Skin epidermis (tissue), 12 donors: ENCODE results near the gene EIF3C.
A peak's percentile ranks its signal among the peaks of the same experiment; 100 is the strongest.
"Not testable (repeated sequence)": the region's sequence is repeated elsewhere in the genome, so short reads cannot be mapped to it uniquely, and the experiment has no call there.

ENCODE experiments used
- H3K27ac ChIP-seq, 21 experiments: fragments of 200-600 bp; sonication (generic) in 11 of 21; one replicate each; pipeline ENCODE4 v1.5.0; 2020; ENCODE audit warnings: mild to moderate bottlenecking in 3 of 21, inconsistent platforms in 2 of 21, moderate library complexity in 2 of 21
- H3K4me3 ChIP-seq, 7 experiments: fragments of 200-600 bp; sonication (generic) in 2 of 7; one replicate each; pipeline ENCODE4 v1.5.0; 2020; ENCODE audit warnings: inconsistent platforms in 2 of 7, mild to moderate bottlenecking in 2 of 7, moderate library complexity in 1 of 7

EIF3C gene

DNA sequence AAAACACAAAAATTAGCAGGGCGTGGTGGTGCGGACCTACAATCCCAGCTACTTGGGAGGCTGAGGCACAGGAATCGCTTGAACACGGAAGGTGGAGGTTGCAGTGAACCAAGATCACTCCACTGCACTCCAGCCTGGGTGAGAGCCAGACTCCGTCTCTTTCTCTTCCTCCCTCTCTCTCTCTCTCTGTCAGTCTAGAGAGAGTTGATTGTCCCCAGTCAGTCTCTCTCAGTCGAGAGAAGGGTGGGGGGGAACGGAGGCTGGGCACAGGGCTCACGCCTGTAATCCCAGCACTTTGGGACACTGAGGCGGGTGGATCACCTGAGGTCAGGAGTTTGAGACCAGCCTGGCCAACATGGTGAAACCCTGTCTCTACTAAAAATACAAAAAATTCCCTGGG is 30.0 kb downstream of the EIF3C start:
- H3K4me3 ChIP-seq, H3K27ac ChIP-seq: not testable (repeated sequence)

DNA sequence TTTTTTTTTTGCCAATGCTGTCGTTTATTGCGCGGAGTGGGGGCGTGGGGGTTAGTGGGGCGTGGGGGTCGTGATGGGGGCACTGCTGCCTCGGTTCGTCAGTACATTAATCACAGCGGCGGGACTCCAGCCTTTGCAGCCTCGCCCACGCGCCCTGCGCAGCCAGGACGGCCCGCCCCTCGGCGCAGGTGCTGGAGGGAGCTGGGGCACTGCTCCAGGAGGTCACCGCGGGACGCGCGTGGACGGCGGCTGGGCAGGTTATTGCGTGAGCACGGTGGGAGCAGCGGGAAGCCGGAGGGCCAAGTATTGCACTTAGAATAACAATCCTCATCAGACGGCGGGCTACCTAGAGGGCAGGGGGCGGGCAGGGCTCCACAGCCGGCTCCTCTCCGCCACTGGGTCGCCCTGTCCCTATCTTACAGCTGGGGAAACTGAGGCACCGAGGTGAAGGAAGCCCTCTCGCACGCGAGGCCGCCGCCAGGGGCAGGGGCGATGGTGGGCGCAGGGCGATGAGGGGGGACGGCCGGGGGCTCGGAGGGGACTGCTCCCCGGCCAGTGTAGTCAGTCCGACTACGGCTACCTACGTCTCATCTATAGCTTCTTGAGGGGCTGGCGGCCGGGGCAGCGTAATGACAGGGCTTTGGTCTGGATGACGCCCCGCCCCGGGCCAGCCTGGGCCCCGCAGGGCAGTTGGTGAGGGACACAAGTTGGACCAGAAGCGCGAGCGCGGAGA is 35.5 kb downstream of the EIF3C start:
- H3K27ac ChIP-seq, H3K4me3 ChIP-seq: not testable (repeated sequence)

DNA sequence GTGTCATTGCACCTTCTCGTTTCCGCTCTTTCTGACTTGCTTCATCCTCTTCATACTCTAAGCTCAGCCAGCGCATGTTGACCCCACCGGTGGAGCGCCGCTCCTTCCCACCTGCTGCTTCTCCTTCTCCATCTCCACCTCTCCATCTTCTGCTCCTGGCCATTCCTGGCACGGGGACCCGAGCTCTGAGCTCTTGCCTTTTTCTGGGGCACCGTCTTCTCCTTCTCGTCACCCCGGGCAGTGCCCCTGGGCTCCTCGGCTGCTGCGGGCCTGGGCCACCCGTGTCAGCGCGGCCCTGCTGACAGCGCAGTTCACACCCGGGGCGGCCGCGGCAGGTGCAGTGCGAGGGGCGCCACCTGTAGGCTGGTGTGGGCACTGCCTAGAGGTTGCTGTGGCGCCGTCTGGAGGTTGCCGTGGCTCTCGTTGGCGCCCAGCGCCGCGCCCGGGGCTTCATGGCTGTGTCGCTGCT is 38.8 kb downstream of the EIF3C start:
- H3K27ac ChIP-seq = not testable (repeated sequence)
- peak overlapping the region in 1 of 7 experiments; percentile 23 for H3K4me3 ChIP-seq

- H3K4me3 ChIP-seq = peak overlapping the region in 1 of 7 experiments; percentile 23
- H3K27ac ChIP-seq = not testable (repeated sequence)
Measured at GRCh38 chr16:28750469-28751067, 39.3 kb downstream of the EIF3C start.

DNA sequence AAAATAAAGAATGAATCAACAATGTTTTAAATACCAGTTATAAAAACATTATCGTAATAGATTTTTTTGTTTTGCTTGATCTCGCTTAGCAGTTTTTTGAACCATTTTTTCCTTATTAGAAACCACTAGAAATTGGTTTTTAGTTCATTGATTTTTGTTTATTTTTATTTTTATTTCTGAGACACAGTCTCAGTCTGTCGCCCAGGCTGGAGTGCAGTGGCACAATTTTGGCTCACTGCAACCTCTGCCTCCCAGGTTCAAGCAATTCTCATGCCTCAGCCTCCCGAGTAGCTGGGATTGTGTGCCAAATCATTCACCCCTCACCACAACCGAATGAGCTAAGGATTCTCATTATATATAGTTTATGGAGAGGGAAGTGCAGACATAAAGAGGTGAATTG is 40.2 kb downstream of the EIF3C start, which contains the start of gene NPIPB9:
TSS of gene NPIPB9 (plus strand) at position 301 of the 400 bp plus-strand sequence.
- not testable (repeated sequence) for H3K27ac ChIP-seq, H3K4me3 ChIP-seq

DNA sequence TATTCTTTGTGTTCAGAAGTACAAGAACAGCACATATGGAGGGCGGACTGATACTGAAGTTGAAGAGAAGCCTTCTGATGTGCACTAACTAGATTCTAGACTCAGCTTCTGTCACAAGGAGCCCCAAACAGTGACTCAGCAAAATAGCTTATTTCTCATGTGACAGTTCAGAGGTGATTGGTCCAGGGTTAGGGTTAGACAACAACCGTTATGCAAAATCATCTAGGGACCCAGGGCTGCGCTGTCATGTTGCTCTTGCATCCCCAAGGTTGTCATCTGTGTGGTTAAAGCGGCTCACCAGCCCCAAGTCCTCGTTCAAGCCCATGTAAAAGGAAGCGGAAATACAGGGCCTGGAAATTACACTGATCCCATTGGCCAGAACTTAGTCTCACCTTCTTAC is 70.4 kb downstream of the EIF3C start:
- H3K4me3 ChIP-seq, H3K27ac ChIP-seq: not testable (repeated sequence)

DNA sequence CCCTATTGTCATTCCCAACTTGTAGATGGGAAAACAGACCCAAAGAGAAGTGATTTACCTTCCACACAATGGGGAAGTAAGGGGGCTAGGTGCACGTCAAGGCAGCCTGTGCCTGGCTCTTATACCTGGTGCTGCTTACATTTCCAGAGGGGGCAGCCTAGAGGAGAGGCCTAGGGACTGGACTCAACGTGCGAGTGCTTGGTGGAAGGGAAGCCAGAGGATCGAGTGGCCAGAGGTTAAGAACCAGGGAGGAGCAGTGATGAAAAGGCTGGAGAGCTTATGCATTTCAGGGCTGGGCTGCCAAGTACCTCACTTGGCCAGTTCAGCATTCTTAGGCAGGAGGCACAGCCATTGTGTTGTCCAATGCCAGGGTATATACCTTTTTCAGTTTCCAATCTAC is 71.1 kb downstream of the EIF3C start:
- H3K4me3 ChIP-seq, H3K27ac ChIP-seq: not testable (repeated sequence)
